IMR-90 (cell line): Measurements from ENCODE around the gene RRP1B.

Experiments used
- POLR2A ChIP-seq: IDR thresholded peaks from 2 replicates; pipeline ENCODE4 v1.6.1; 2012; ENCODE audit warnings: mild to moderate bottlenecking, low read depth, low read length
- TF ChIP-seq, protein P1 (sequence below): conservative IDR thresholded peaks from 2 replicates; pipeline ENCODE4 v1.5.1; 2012; ENCODE audit warnings: mild to moderate bottlenecking, low read depth, low read length, improper control_type of control experiment

GRCh38 chr21:43632373-43632905 lies 26.9 kb upstream of the RRP1B start:
- TF ChIP-seq, protein P1, sequence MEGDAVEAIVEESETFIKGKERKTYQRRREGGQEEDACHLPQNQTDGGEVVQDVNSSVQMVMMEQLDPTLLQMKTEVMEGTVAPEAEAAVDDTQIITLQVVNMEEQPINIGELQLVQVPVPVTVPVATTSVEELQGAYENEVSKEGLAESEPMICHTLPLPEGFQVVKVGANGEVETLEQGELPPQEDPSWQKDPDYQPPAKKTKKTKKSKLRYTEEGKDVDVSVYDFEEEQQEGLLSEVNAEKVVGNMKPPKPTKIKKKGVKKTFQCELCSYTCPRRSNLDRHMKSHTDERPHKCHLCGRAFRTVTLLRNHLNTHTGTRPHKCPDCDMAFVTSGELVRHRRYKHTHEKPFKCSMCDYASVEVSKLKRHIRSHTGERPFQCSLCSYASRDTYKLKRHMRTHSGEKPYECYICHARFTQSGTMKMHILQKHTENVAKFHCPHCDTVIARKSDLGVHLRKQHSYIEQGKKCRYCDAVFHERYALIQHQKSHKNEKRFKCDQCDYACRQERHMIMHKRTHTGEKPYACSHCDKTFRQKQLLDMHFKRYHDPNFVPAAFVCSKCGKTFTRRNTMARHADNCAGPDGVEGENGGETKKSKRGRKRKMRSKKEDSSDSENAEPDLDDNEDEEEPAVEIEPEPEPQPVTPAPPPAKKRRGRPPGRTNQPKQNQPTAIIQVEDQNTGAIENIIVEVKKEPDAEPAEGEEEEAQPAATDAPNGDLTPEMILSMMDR = no peak
- no peak for TF ChIP-seq POLR2A
